HepG2 (cell line): Measurements from ENCODE around the gene ZP2. TPM values are rescaled to one million over a fixed set of nuclear protein-coding genes. Genes with fewer than 3 reads are reported as not detected.
"Not testable (repeated sequence)": the region's sequence is repeated elsewhere in the genome, so short reads cannot be mapped to it uniquely, and the experiment has no call there.

Experiments
- ATAC-seq: fragments of 200-7000 bp; cut with Tn5 transposase; 3 replicates; pipeline ENCODE4 v1.9.1; 2020; ENCODE audit warnings: mild to moderate bottlenecking, moderate library complexity
- BruUV-seq: library from RNA; stranded (reverse); fragments of 400-500 nt; replicated peaks from 2 replicates; lab custom pipeline; 2021; lab: Mats Ljungman, UMichigan
- CTCF ChIA-PET: fragments of 300-600 bp; formaldehyde crosslinking; extraction: SDS; loops from one replicate; lab custom pipeline; 2021; ENCODE audit warnings: low total read pairs, inconsistent platforms, low intra/inter-chr PET ratio; lab: Yijun Ruan, JAX
- POLR2A ChIA-PET: fragments of 350-600 bp; sonication (Branson Sonifier 250); formaldehyde crosslinking; loops from one replicate; lab custom pipeline; 2020; ENCODE audit warnings: antibody characterized with exemption, inconsistent platforms; lab: Yijun Ruan, JAX
- DNase-seq: peaks from one replicate; pipeline ENCODE4 v3.0.0-alpha.2; 2015; ENCODE audit warnings: low spot score
- FAIRE-seq: peaks from 3 replicates; lab custom pipeline; 2011; peaks lifted over from hg19 to GRCh38; lab: Jason Lieb, UNC
- H2AFZ ChIP-seq: one replicate; pipeline ENCODE4 v1.6.1; 2011; ENCODE audit warnings: low read length, inconsistent platforms
- H3K27ac ChIP-seq: fragments of 300-600 bp; 3 replicates; pipeline ENCODE4 v1.8.0; 2011; ENCODE audit warnings: mixed run types, mild to moderate bottlenecking, mixed read lengths, low read length, inconsistent platforms; ENCODE audit not compliant: insufficient read depth; ENCODE audit errors: extremely low read length
- H3K27me3 ChIP-seq, 2 experiments: fragments of 200-600 bp in 1 of 2; 2 replicates in 1 of 2; 3 replicates in 1 of 2; pipeline versions ENCODE4 v1.6.0 to v1.8.0; 2011; ENCODE audit warnings: low read length in 2 of 2, mild to moderate bottlenecking in 2 of 2, moderate library complexity in 2 of 2, inconsistent platforms in 1 of 2; ENCODE audit not compliant: insufficient read depth in 2 of 2, control insufficient read depth in 1 of 2
- H3K36me3 ChIP-seq, 2 experiments: fragments of 200-600 bp in 1 of 2; replicated peaks in 1 of 2; 2 replicates in 1 of 2; 3 replicates in 1 of 2; pipeline versions ENCODE4 v1.5.1 to v1.8.0; 2011; ENCODE audit warnings: low read length in 2 of 2, inconsistent platforms in 1 of 2; ENCODE audit not compliant: insufficient read depth in 2 of 2, control insufficient read depth in 1 of 2
- H3K4me1 ChIP-seq: 2 replicates; pipeline ENCODE4 v1.5.1; 2012; ENCODE audit warnings: low read length, inconsistent platforms; ENCODE audit not compliant: insufficient read depth
- H3K4me2 ChIP-seq: 2 replicates; pipeline ENCODE4 v1.6.0; 2011; ENCODE audit warnings: low read depth, low read length, inconsistent platforms
- H3K4me3 ChIP-seq, 3 experiments: fragments of 200-600 bp in 1 of 3; sonication (generic), shearing (Covaris generic) in 1 of 3; replicated peaks in 1 of 3; 2 replicates each; pipeline ENCODE4 v1.5.1; 2011 to 2016; ENCODE audit warnings: low read length in 3 of 3, inconsistent platforms in 2 of 3, low read depth in 2 of 3, mild to moderate bottlenecking in 2 of 3, control low read depth in 1 of 3, mixed read lengths in 1 of 3; ENCODE audit not compliant: insufficient read depth in 1 of 3
- H3K79me2 ChIP-seq: one replicate; pipeline ENCODE4 v1.6.1; 2011; ENCODE audit warnings: low read length, inconsistent platforms; ENCODE audit not compliant: insufficient read depth
- H3K9ac ChIP-seq: 2 replicates; pipeline ENCODE4 v1.6.0; 2011; ENCODE audit warnings: mild to moderate bottlenecking, low read depth, low read length, inconsistent platforms; ENCODE audit not compliant: insufficient read depth
- H3K9me3 ChIP-seq: 2 replicates; pipeline ENCODE4 v1.5.1; 2012; ENCODE audit warnings: mild to moderate bottlenecking, low read length
- H4K20me1 ChIP-seq: 2 replicates; pipeline ENCODE4 v1.6.0; 2011; ENCODE audit warnings: inconsistent platforms, mild to moderate bottlenecking, low read length, moderate library complexity; ENCODE audit not compliant: insufficient read depth
- ARID2 ChIP-seq: sonication (generic); formaldehyde crosslinking; IDR thresholded peaks from 2 replicates; pipeline ENCODE4 v1.8.1; 2022; ENCODE audit warnings: mild to moderate bottlenecking, missing genetic modification reagents, borderline replicate concordance
- ETV5 ChIP-seq: IDR thresholded peaks from 2 replicates; pipeline ENCODE4 v1.6.1; 2018; ENCODE audit warnings: missing biosample characterization, missing genetic modification reagents, inconsistent platforms, borderline replicate concordance
- MBD4 ChIP-seq: IDR thresholded peaks from 2 replicates; pipeline ENCODE4 v1.6.1; 2012; ENCODE audit warnings: low read length, inconsistent platforms, borderline replicate concordance
- XRCC5 ChIP-seq: fragments of 200-400 bp; formaldehyde crosslinking; optimal IDR thresholded peaks from 2 replicates; pipeline ENCODE3; 2017; ENCODE audit warnings: mild to moderate bottlenecking, low read length
- ZNF749 ChIP-seq: sonication (generic); formaldehyde crosslinking; IDR thresholded peaks from 2 replicates; pipeline ENCODE4 v1.8.0; 2022; ENCODE audit warnings: mild to moderate bottlenecking, missing genetic modification reagents, moderate library complexity, borderline replicate concordance
- WGBS: methylation state at CpG from one replicate; pipeline ENCODE4 v1.1.6; 2017; ENCODE audit warnings: low lambda C conversion rate; 5-methylcytosine and 5-hydroxymethylcytosine counted together
- in situ Hi-C: cut with HindIII; loops from 2 replicates; pipeline ENCODE4 v1.10.0; 2017; ENCODE audit warnings: low pct_unique_long_range_greater_than_20kb; ENCODE audit not compliant: extremely low pct_ligation_motif_present
- intact Hi-C: fragments of 100-400 bp; cut with micrococcal nuclease; formaldehyde crosslinking; loops from one replicate; pipeline ENCODE4 v1.10.0; 2022; ENCODE audit not compliant: unreplicated experiment
- polyA plus RNA-seq, 8 experiments: library from polyadenylated mRNA; depleted of rRNA in 3 of 8; stranded (reverse) in 7 of 8; unstranded in 1 of 8; fragments of >200 nt; fragmentation: Illumina TruSeq in 4 of 8; extraction: Trizol in 4 of 8; gene quantifications; 2 replicates each; pipeline versions ENCODE4 v1.2.1 to v1.2.3, GENCODE V29; 2011 to 2016; ENCODE audit warnings: low read depth in 4 of 8, missing spikeins in 1 of 8, mixed read lengths in 1 of 8; ENCODE audit not compliant: insufficient read depth in 1 of 8
- total RNA-seq, 5 experiments: library from RNA; depleted of rRNA; stranded (reverse); fragments of >200 nt; fragmentation: Illumina TruSeq; extraction: Trizol; gene quantifications; 2 replicates each; pipeline ENCODE4 v1.2.3, GENCODE V29; 2016; ENCODE audit warnings: low read depth in 1 of 5

The ZP2 gene
- total and polyA plus RNA-seq, 2 of the 13 experiments (the other 11 are each of a cell fraction or from before 2014, with no cell fraction given) = not detected

GRCh38 chr16:21197112-21197511 is 14.3 kb downstream of the ZP2 start (continued):
- TF ChIP-seq ETV5 (CRISPR knock-in tag) (no peak), MBD4 (no peak), ARID2 (CRISPR knock-in tag) (no peak)

DNA sequence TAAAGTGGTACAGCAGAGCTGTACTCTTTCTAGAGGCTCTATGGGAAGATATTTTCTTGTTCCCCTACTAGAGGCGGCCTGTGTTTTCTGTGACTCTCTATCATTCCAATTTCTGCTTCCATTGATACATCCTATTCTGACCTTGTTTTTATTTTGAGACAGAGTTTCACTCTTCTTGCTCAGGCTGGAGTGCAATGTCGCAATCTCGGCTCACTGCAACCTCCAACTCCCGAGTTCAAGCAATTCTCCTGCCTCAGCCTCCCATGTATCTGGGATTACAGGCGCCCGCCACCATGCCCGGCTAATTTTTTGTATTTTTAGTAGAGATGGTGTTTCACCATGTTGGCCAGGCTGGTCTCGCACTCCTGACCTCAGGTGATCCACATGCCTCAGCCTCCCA is 16.0 kb downstream of the ZP2 start:
- H4K20me1 ChIP-seq, H3K4me2 ChIP-seq, H3K27ac ChIP-seq, H3K4me1 ChIP-seq, FAIRE-seq, H3K79me2 ChIP-seq, H3K36me3 ChIP-seq, CTCF ChIA-PET, in situ Hi-C loops, H2AFZ ChIP-seq, H3K9me3 ChIP-seq, intact Hi-C loops, BruUV-seq, ATAC-seq, H3K9ac ChIP-seq, DNase-seq, H3K4me3 ChIP-seq: not testable (repeated sequence)
- H3K27me3 ChIP-seq = peaks cover 5 to 53% of the 10 kb centered on the region in 2 experiments; a peak in 4 of 5 replicates
- WGBS = 33% methylated on average over 8 of the region's 8 CpGs
- POLR2A ChIA-PET = interaction anchor here (1.5 kb wide), 1 partner anchor 66 kb away, joined by 3 read pairs; no protein-coding TSS in a partner anchor

DNA sequence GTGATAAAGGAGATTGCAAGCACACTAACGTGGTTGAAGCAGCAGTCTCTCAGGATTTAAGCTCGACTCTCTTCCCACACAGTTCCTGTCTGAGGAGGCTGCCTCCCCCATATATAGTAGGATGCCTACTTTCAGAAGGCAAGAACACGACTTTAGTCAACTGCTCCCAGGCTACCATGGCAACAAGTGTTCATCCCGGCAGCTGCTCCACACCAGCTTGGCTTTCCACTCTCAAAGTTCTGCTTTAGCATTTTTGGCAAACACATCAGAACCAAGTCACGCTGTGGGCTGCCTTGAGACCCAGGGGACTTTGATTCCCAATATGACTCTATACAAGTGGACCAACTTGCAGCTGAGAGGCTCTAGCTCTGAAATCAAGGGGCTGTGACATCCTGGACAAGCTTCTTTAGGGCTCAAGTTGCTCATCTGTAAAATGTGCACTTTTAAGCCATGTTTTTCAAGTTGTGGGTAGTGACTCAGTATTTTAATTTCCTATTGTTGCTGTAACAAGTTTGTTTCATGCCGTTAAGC is 16.5 kb downstream of the ZP2 start:
- no peak overlapping the region for H3K4me2 ChIP-seq
- FAIRE-seq (no peak), DNase-seq (no peak), ATAC-seq (no peak)
- no peak for TF ChIP-seq ZNF749 (CRISPR knock-in tag)
- TF ChIP-seq XRCC5 = peak; percentile 16
- in situ Hi-C loops = no loop called here
- no peaks in the 10 kb centered on the region for H3K79me2 ChIP-seq
- ChIA-PET CTCF (no interaction called here), POLR2A (interaction anchor here (1.5 kb wide), 1 partner anchor 66 kb away, joined by 3 read pairs; no protein-coding TSS in a partner anchor)
- no peak overlapping the region for H3K27ac ChIP-seq
- no peaks in the 10 kb centered on the region for H3K9me3 ChIP-seq
- H3K4me1 ChIP-seq = no peaks in the 10 kb centered on the region
- no TSS peak for BruUV-seq
- no peak overlapping the region for H3K4me3 ChIP-seq
- H3K36me3 ChIP-seq = no peaks in the 10 kb centered on the region
- no peaks in the 10 kb centered on the region for H4K20me1 ChIP-seq
- no peak overlapping the region for H3K9ac ChIP-seq
- 26% methylated on average over 6 of the region's 6 CpGs for WGBS
- H3K27me3 ChIP-seq = peaks cover 5 to 58% of the 10 kb centered on the region in 2 experiments; a peak in 4 of 5 replicates
- intact Hi-C loops = no loop called here
- no peak overlapping the region for H2AFZ ChIP-seq
